Endodermal cell (in vitro differentiated cells): ENCODE measurements around the gene SREK1. TPM values are rescaled to one million over a fixed set of nuclear protein-coding genes. Genes with fewer than 3 reads are reported as not detected.

Experiments used
- DNase-seq: peaks from one replicate; pipeline ENCODE4 v3.0.0-alpha.2; 2017
- H3K27ac ChIP-seq: 2 replicates; pipeline ENCODE4 v1.5.1; 2013; ENCODE audit warnings: mild to moderate bottlenecking, low read depth, low read length, moderate library complexity
- H3K27me3 ChIP-seq: 2 replicates; pipeline ENCODE4 v1.6.1; 2013; ENCODE audit warnings: mild to moderate bottlenecking, low read length, moderate library complexity; ENCODE audit not compliant: insufficient read depth, control insufficient read depth, poor library complexity, severe bottlenecking
- H3K36me3 ChIP-seq: 2 replicates; pipeline ENCODE4 v1.7.0; 2013; ENCODE audit warnings: mild to moderate bottlenecking, low read length, moderate library complexity; ENCODE audit not compliant: control insufficient read depth, insufficient read depth
- H3K4me1 ChIP-seq: one replicate; pipeline ENCODE4 v1.7.0; 2013; ENCODE audit warnings: low read length; ENCODE audit not compliant: control insufficient read depth, insufficient read depth
- H3K4me3 ChIP-seq: 2 replicates; pipeline ENCODE4 v1.5.1; 2013; ENCODE audit warnings: mild to moderate bottlenecking, low read length, moderate library complexity
- H3K9ac ChIP-seq: 2 replicates; pipeline ENCODE4 v1.6.1; 2013; ENCODE audit warnings: mild to moderate bottlenecking, low read length, moderate library complexity; ENCODE audit not compliant: poor library complexity, severe bottlenecking; ENCODE audit errors: extremely low read depth
- H3K9me3 ChIP-seq: 2 replicates; pipeline ENCODE4 v1.6.1; 2013; ENCODE audit warnings: mild to moderate bottlenecking, low read length, moderate library complexity; ENCODE audit not compliant: control insufficient read depth
- H3K27ac Mint-ChIP-seq: 2 replicates; pipeline ENCODE4 v1.8.0; 2020; ENCODE audit warnings: mixed read lengths
- H3K27me3 Mint-ChIP-seq: 2 replicates; pipeline ENCODE4 v1.8.0; 2021; ENCODE audit warnings: mild to moderate bottlenecking, mixed read lengths; ENCODE audit not compliant: insufficient read depth
- H3K36me3 Mint-ChIP-seq: 2 replicates; pipeline ENCODE4 v1.8.0; 2020; ENCODE audit warnings: low read depth, mixed read lengths
- H3K4me1 Mint-ChIP-seq: 2 replicates; pipeline ENCODE4 v1.8.0; 2020; ENCODE audit warnings: mixed read lengths
- H3K4me3 Mint-ChIP-seq: 2 replicates; pipeline ENCODE4 v1.8.0; 2020; ENCODE audit warnings: mild to moderate bottlenecking, moderate library complexity, mixed read lengths
- H3K9me3 Mint-ChIP-seq: 2 replicates; pipeline ENCODE4 v1.8.0; 2020; ENCODE audit warnings: mild to moderate bottlenecking, mixed read lengths
- WGBS, 2 experiments: methylation state at CpG; one replicate each; pipeline versions ENCODE4 v1.1.5 to v1.1.7; 2013; ENCODE audit warnings: missing lambda C conversion rate in 2 of 2, mixed read lengths in 1 of 2; ENCODE audit not compliant: insufficient coverage in 1 of 2, insufficient read length in 1 of 2; 5-methylcytosine and 5-hydroxymethylcytosine counted together
- total RNA-seq, 2 donors: library from RNA; stranded (reverse); fragmentation: NEBNext Ultra II Directional in 1 of 2; extraction: Animal tissue kit (Norgen Biotek cat#: 25700) in 1 of 2; gene quantifications; 2 replicates in 1 of 2; 3 replicates in 1 of 2; pipeline ENCODE4 v1.2.1, GENCODE V29; 2021
- TF ChIP-seq, protein P1 (sequence below): fragments of 200-600 bp; sonication (generic); conservative IDR thresholded peaks from 2 replicates; pipeline ENCODE4 v1.5.0; 2021; ENCODE audit warnings: antibody characterized with exemption, mild to moderate bottlenecking

Gene SREK1
- total RNA-seq, 2 donors from 2014 or later = 58.8 to 67.1 TPM

DNA sequence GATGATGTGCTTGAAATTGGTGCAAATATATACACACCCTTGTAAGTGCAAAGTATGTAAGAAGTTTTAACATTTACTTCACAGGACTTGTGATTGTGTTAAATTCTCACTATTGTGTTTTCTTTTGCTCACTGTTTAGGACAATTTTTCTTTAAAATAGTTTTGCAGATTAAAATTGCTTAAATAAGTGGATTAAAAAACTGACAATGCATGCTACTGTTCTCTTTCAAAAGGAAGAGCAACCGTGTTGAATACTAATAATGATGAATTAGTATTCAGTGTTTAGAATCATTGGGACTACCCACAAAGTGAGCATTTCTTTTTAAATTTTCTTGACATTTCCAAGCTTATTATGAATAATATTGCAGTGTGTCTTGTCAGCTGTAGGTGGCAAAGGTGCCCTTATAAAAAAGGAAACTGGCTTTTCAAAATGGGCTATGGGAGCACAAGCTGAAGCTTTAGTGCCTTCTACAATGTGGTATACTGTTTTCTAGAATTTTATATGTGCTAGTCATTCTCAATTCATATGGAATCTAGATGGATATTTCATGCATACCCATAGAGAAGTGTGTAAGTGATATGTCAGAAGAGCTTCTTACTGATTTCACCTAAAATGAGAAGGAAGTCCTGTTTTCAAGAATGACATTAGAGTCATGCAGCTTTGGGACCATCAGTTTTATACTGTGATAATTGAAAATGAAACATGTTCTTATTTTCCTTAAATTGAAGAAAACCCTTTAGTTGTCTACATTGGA is 35.4 kb downstream of the SREK1 start:
- TF ChIP-seq, protein P1, sequence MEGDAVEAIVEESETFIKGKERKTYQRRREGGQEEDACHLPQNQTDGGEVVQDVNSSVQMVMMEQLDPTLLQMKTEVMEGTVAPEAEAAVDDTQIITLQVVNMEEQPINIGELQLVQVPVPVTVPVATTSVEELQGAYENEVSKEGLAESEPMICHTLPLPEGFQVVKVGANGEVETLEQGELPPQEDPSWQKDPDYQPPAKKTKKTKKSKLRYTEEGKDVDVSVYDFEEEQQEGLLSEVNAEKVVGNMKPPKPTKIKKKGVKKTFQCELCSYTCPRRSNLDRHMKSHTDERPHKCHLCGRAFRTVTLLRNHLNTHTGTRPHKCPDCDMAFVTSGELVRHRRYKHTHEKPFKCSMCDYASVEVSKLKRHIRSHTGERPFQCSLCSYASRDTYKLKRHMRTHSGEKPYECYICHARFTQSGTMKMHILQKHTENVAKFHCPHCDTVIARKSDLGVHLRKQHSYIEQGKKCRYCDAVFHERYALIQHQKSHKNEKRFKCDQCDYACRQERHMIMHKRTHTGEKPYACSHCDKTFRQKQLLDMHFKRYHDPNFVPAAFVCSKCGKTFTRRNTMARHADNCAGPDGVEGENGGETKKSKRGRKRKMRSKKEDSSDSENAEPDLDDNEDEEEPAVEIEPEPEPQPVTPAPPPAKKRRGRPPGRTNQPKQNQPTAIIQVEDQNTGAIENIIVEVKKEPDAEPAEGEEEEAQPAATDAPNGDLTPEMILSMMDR = no peak
- Histone ChIP-seq H3K9ac (no peak overlapping the region), H3K27ac (no peak overlapping the region), H3K4me1 (no peaks in the 10 kb centered on the region), H3K9me3 (no peaks in the 10 kb centered on the region), H3K27me3 (no peaks in the 10 kb centered on the region), H3K4me3 (no peak overlapping the region), H3K36me3 (peaks cover 86% of the 10 kb centered on the region)
- WGBS, 2 experiments = 86 to 100% methylated on average over 1 of the region's 1 CpG
- no peaks in the 10 kb centered on the region for H3K4me1 Mint-ChIP-seq
- DNase-seq = no peak
- no peak overlapping the region for H3K4me3 Mint-ChIP-seq
- H3K27ac Mint-ChIP-seq = no peak overlapping the region
- no peaks in the 10 kb centered on the region for H3K27me3 Mint-ChIP-seq
- H3K9me3 Mint-ChIP-seq = no peaks in the 10 kb centered on the region
- peaks cover 55% of the 10 kb centered on the region for H3K36me3 Mint-ChIP-seq

DNA sequence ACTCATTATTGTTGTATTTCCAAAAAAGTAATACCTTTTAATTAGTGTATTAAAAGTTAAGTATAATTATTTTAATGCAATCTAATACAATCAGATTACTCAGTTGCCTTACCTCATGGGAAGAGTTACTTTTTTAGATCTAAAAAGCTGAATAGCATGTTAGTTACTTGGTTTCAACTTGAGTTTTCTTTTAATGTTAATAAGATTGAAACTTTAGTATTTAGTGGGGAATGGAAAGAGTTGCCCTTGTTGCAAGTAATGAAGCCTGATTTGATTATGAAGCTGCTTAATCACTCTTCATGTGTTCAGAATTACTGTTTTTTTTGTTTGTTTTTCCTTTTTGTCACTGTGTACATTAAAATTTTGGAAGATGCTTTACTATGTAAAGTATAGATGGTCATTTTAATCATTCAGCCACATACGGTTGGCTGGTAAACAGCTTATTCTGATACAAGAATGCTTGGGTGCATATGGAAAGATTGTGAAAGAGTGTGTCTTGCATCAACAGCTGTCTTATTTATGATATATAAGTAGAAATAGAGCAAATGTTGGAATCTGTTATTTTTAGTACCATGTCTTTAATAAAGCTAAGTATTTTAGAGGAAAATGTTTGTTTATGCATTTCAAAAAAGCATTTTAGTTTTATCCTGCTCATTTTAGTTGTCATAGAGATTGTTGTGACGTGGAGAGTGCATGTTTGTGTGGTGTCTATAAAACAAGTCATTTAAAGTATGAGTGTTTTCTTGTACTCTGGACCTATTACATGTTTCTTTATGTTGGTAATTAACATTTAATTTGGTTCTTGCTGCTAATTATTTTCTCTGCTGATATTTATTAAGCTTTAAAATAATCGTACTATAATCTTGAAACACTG is 36.4 kb downstream of the SREK1 start:
- Histone ChIP-seq H3K9me3 (no peaks in the 10 kb centered on the region), H3K36me3 (peaks cover 78% of the 10 kb centered on the region), H3K27ac (no peak overlapping the region), H3K4me1 (no peaks in the 10 kb centered on the region), H3K9ac (no peak overlapping the region), H3K27me3 (no peaks in the 10 kb centered on the region), H3K4me3 (no peak overlapping the region)
- Mint-ChIP-seq H3K36me3 (peaks cover 46% of the 10 kb centered on the region), H3K9me3 (no peaks in the 10 kb centered on the region), H3K27ac (no peak overlapping the region), H3K4me3 (no peak overlapping the region), H3K4me1 (no peaks in the 10 kb centered on the region), H3K27me3 (no peaks in the 10 kb centered on the region)
- TF ChIP-seq, protein P1 = no peak
- no peak for DNase-seq
- WGBS, 2 experiments = 97 to 100% methylated on average over 2 to 3 of the region's 3 CpGs

- no peak overlapping the region for H3K4me3 Mint-ChIP-seq
- TF ChIP-seq, protein P1 = no peak
Measured at GRCh38 chr5:66186108-66186507, 42.0 kb downstream of the SREK1 start.

More at GRCh38 chr5:66186108-66186507, 42.0 kb downstream of the SREK1 start:
- Histone ChIP-seq H3K27ac (no peak overlapping the region), H3K36me3 (peaks cover 25% of the 10 kb centered on the region), H3K9me3 (no peaks in the 10 kb centered on the region), H3K27me3 (no peaks in the 10 kb centered on the region), H3K9ac (no peak overlapping the region), H3K4me1 (no peaks in the 10 kb centered on the region), H3K4me3 (no peak overlapping the region)
- DNase-seq = no peak
- no peaks in the 10 kb centered on the region for H3K27me3 Mint-ChIP-seq
- H3K27ac Mint-ChIP-seq = no peak overlapping the region
- H3K36me3 Mint-ChIP-seq = peaks cover 5% of the 10 kb centered on the region
- H3K4me1 Mint-ChIP-seq = no peaks in the 10 kb centered on the region
- no peaks in the 10 kb centered on the region for H3K9me3 Mint-ChIP-seq
- 95 to 98% methylated on average over 3 of the region's 3 CpGs for WGBS, 2 experiments
